Activated T-helper 9 cell treated with anti-CD3 and anti-CD28 coated beads, Interleukin-2, amount 50 U/mL, for 16 hours (primary cell): Measurements from ENCODE around the gene LAX1.
A peak's percentile ranks its signal among the peaks of the same experiment; 100 is the strongest.
"Not testable (repeated sequence)": the region's sequence is repeated elsewhere in the genome, so short reads cannot be mapped to it uniquely, and the experiment has no call there.

Experiments
- DNase-seq: peaks from one replicate; pipeline ENCODE4 v3.0.0-alpha.2; 2020; ENCODE audit warnings: low read depth

The LAX1 gene

GRCh38 chr1:203765029-203765837 is at the start of gene LAX1:
Gene LAX1, plus strand, starts transcription at chr1:203765183. Its CDS starts 383 bp downstream, at chr1:203765566.
- DNase-seq: peak; percentile 61

GRCh38 chr1:203717120-203717519 is 47.9 kb upstream of the LAX1 start:
- no peak for DNase-seq

DNA sequence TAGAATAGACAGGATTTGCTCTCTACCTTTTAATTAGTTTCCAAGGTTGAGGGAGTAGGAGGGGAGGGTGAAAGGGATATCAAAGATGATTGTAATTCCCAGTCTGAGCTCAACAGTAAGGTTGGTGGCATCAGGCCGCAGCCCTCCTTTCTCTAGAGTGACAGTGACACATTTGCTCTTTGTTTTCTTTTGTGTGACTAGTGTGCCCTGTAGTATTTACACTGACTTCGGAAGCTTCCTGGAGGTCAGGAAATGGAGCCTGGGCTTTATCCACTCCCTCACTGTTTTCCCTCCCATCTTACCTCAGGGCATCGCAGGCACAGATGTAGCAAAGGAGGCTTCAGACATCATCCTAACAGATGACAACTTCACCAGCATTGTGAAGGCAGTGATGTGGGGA is 44.7 kb upstream of the LAX1 start:
- DNase-seq: no peak

GRCh38 chr1:203722909-203723308 is 42.1 kb upstream of the LAX1 start:
- DNase-seq: no peak

GRCh38 chr1:203726417-203726867 is 38.5 kb upstream of the LAX1 start:
- no peak for DNase-seq

- no peak for DNase-seq
Measured at GRCh38 chr1:203733009-203733863, 31.7 kb upstream of the LAX1 start.

- DNase-seq: no peak
Measured at GRCh38 chr1:203742436-203742835, 22.5 kb upstream of the LAX1 start.

- no peak for DNase-seq
Measured at GRCh38 chr1:203743091-203743571, 21.9 kb upstream of the LAX1 start.

DNA sequence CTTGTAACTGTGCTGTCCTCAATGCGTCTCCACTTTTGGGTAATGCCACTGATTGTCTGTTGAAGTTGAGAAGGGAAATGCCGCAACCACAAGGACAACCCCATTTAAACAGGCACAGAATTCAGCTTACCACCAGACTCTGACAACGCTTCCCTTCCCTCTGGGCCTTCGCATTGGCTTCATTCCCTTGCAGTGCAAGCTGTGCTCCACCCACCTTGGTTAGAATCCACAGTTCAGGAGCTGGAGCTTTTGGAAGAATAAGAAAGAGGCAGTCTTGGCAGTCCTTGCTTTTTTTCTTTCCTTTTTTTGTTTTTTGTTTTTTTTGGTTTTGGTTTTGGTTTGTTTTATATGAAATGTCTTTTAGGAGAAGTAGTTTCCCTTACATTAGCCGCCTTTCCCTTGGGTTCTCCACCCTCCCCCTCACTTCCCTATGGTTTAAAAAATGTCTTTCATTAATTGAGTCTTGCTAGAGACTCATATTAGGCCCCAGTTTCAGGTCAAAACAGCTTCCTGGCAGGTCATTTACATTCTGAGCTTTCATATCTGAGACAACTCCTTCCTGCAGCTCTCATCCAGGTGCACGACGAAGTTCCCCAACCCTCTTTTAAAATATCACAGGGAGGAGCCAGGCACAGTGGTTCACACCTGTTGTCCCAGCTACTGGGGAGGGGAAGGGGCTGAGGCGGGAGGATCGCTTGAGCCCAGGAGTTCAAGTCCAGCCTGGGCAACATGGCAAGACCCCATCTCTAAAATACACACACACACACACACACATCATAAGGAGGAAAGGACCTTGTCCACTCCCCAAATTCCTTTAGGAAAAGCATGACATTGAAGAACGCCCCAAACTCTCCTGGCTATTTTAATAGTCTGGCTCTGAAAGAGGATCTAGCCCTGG is 20.7 kb upstream of the LAX1 start:
- no peak for DNase-seq

DNA sequence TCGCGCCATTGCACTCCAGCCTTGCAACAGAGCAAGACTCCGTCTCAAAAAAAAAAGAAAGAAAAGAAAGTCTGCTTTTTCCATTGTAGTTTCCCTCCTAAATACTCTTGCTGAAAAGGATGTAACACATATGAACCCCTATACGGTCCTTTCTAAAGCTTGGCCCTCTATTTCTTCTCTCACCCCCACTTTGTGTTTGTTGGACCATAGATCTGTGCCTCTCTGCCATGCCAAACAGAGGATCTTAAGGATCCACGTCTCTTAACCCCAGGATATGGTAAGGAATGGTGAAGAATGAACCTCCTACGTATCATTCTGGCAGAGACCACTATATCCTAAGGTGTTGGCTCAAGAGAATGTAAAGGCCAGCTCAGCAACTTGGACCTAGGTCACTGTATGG is 18.7 kb upstream of the LAX1 start:
- no peak for DNase-seq

GRCh38 chr1:203751051-203751450 is 13.9 kb upstream of the LAX1 start:
- no peak for DNase-seq

GRCh38 chr1:203751618-203752361 is 13.2 kb upstream of the LAX1 start:
- not testable (repeated sequence) for DNase-seq

DNA sequence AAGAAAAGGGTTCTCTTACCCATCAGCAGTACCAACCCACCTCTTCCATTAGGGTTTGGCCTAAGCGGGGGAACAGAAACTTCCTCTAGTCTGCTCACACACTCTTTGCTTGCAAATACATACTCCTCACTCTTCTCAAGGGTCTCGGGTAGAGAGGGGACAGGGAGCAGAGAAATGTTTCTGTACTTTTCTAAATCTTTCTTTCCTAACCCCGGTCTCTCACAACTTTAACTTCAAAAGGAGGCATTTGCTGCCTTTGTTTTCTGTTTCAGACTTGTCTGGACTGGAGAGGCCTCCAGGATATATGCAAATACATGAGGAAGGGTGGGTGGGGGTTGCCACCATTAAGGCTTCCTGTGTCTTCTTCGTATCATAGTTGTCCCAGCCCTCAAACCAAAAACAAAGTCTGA is 10.5 kb upstream of the LAX1 start:
- no peak for DNase-seq

DNA sequence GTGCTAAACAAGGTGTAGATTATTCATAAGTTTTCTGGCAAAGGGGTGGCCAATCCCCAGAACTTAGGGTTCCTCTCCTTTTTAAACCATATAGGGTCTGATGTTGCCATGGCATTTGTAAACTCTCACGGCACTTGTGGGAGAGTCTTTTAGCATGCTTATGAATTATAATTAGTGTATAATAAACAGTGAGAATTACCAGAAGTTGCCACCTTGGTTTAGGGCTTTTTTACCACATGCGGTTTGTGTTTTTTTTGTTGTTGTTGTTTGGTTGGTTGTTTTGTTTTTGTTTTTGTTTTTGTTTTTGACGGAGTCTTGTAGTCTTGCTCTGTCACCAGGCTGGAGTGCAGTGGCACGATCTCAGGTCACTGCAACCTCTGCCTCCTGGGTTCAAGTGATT is 8.9 kb upstream of the LAX1 start:
- no peak for DNase-seq

- DNase-seq: not testable (repeated sequence)
Measured at GRCh38 chr1:203758749-203759148, 6.2 kb upstream of the LAX1 start.

- DNase-seq: no peak
Measured at GRCh38 chr1:203760506-203760905, 4.5 kb upstream of the LAX1 start.

- DNase-seq: not testable (repeated sequence)
Measured at GRCh38 chr1:203761958-203762357, 3.0 kb upstream of the LAX1 start.

DNA sequence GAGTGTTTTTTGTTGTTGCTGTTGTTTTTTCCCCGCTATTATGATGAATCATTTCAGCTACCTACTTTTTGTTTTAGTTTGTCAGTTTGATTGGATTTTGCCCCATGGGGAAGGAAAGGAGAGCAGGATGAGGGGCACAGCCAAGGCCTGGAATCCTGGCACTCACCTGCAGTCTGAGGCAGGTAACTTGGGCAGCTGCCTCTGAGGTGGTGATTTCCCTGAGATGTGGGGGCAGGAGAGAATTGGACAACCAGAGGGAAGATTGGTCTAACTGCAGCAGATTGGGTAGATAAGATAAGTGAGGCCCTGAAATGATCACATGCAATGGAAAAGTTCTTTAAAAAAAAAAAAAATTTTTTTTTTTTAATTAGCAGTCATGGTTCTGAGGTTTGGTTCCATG is 1.5 kb upstream of the LAX1 start:
- no peak for DNase-seq

DNA sequence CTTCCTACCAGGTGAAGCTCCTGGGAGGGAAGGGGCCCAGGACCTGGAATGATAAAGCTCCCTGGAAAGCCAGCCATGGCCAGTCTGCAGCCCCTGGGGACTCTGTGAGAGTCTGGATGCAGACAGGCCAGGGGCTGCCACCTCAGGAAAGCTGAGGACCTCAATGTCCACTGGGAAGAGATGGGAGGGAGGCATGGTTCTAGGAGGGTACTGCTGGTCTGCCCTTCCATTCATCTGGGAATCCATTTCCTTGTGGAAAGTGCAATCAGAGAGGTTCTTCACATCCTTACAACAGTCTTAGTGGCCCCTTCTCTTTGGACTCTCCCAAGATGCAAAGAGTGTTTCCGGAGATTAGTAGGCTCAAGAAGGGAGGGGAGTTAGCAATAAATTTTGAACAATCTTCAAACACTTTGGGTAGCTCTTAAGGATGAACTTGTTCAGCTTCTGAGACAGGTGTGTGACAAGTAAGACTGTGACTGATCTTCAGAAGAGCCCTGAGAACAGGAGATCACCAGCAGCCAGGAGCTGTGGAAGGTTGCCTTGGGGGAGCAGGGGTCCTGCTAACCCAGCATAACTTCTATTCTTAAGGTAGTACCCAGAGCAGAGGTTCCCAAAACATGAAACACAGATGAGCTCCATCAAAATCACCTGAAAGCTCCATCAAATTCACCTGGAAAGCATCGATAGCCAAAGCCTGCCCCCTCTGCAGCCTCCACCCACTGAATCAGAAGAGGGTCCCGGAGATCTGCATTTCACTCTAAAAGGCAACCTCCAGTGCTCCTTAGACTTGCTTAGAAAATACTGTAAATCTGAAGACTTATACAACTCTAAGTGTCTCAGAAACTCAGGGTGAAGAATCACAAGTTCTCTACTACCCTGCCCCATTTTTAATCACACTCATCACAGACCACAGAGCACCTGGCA is 616 bp upstream of the LAX1 start:
- DNase-seq: no peak

DNA sequence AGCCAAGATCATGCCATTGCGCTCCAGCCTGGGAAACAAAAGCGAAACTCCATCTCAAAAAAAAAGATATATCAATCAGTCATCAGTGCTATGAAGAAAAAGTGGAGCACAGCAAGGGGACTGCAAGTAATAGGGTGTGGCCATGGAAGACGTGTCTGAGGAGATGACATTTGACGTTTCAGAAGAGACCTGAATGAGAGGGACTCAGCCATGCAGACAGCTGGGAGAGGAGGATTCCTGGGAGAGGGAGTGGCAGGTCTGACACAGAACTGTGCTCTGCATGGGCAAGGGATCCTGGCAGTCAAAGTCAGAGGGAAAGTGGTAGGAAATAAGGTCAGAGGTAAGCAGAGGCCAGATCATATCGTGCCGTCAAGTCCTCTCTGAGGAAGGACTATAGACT is 3.3 kb downstream of the LAX1 start:
- DNase-seq: no peak
